ENCODE data around the gene SFI1. TPM values are rescaled to one million over a fixed set of nuclear protein-coding genes. Genes with fewer than 3 reads are reported as not detected.
A peak's percentile ranks its signal among the peaks of the same experiment; 100 is the strongest.

SFI1 gene
- 100 to 1,000 TPM in 4 of 7 donors, 10 to 100 TPM in 3; 78.2 to 110 (median 106) TPM for total RNA-seq
- polyA plus RNA-seq: 10 to 100 TPM; 36.7 to 71.6 (median 68.4) TPM
- long read RNA-seq, donor 1: 0 reads
- long read RNA-seq, donor 2, partial matches to known transcripts: 0 of 1 reads
- long read RNA-seq, donor 2, other reads (novel, unspliced or antisense): 0 of 1 reads

GRCh38 chr22:31496007-31496734 is at the start of gene SFI1:
Gene SFI1 (plus strand): TSS chr22:31496536. CDS start chr22:31508285, 11,749 bp downstream.
- Histone ChIP-seq H3K9me3 (no peaks in the 10 kb centered on the region), H3K27me3 (replicated peaks in 1 of 7) (no peaks in the 10 kb centered on the region), H3K4me1 (peaks cover 13 to 92% (median 43%) of the 10 kb centered on the region in 6 donors), H3K36me3 (peaks cover 0 to 14% (median 0%) of the 10 kb centered on the region in 6 donors), H3K4me3 (peak within 1 kb of the TSS; percentile 81 to 99 (median 91)), H3K27ac (peak within 1 kb of the TSS; percentile 82 to 93 (median 89))
- TF ChIP-seq CTCF (IDR thresholded peaks at IDR 0.05 in 8 of 11, conservative IDR thresholded peaks at IDR 0.05 in 3 of 11) (peak in 8 of 11 experiments; percentile 20 to 69 (median 40)), POLR2A (IDR thresholded peaks at IDR 0.05) (peak in 1 of 3 donors; percentile 48), POLR2AphosphoS5 (IDR thresholded peaks at IDR 0.05) (peak; percentile 86 to 92 (median 92))
- intact Hi-C loops (cut with DNase I; ENCODE audit: low total_unique reads): loop anchor here (10.0 kb wide), 1 partner anchor 139 kb away; no protein-coding TSS in a partner anchor
- DNase-seq: peak; percentile 98
- WGBS, 5 donors: 0 to 1% (median 0%) methylated on average over 34 to 70 of the region's 70 CpGs

- WGBS, 5 donors: 90 to 98% (median 92%) methylated on average over 2 of the region's 2 CpGs
- no peak overlapping the region for H3K4me3 ChIP-seq
- H3K27me3 ChIP-seq (replicated peaks in 1 of 7): no peaks in the 10 kb centered on the region
- intact Hi-C loops (cut with DNase I; ENCODE audit: low total_unique reads): no loop called here
- peaks cover 2 to 90% (median 56%) of the 10 kb centered on the region in 6 donors for H3K36me3 ChIP-seq
- H3K27ac ChIP-seq: no peak overlapping the region
- TF ChIP-seq CTCF (IDR thresholded peaks at IDR 0.05 in 8 of 11, conservative IDR thresholded peaks at IDR 0.05 in 3 of 11) (no peak), POLR2A (IDR thresholded peaks at IDR 0.05) (no peak), POLR2AphosphoS5 (IDR thresholded peaks at IDR 0.05) (no peak)
- no peak for DNase-seq
- H3K4me1 ChIP-seq: peaks cover 0 to 6% (median 0%) of the 10 kb centered on the region in 6 donors
- no peaks in the 10 kb centered on the region for H3K9me3 ChIP-seq
These were observed 49.6 kb upstream of the SFI1 start for GRCh38 chr22:31446767-31447166.

GRCh38 chr22:31447337-31447736 is 49.0 kb upstream of the SFI1 start:
- H3K9me3 ChIP-seq: no peaks in the 10 kb centered on the region
- no peak for DNase-seq
- H3K27me3 ChIP-seq (replicated peaks in 1 of 7): no peaks in the 10 kb centered on the region
- intact Hi-C loops (cut with DNase I; ENCODE audit: low total_unique reads): no loop called here
- peaks cover 2 to 90% (median 54%) of the 10 kb centered on the region in 6 donors for H3K36me3 ChIP-seq
- 95 to 99% (median 98%) methylated on average over 3 of the region's 3 CpGs for WGBS, 5 donors
- no peak for TF ChIP-seq POLR2AphosphoS5 (IDR thresholded peaks at IDR 0.05)
- TF ChIP-seq POLR2A (IDR thresholded peaks at IDR 0.05): no peak
- TF ChIP-seq CTCF (IDR thresholded peaks at IDR 0.05 in 8 of 11, conservative IDR thresholded peaks at IDR 0.05 in 3 of 11): no peak
- peaks cover 0 to 6% (median 0%) of the 10 kb centered on the region in 6 donors for H3K4me1 ChIP-seq
- H3K27ac ChIP-seq: no peak overlapping the region
- no peak overlapping the region for H3K4me3 ChIP-seq

- DNase-seq: no peak
- 94 to 97% (median 95%) methylated on average over 2 of the region's 2 CpGs for WGBS, 5 donors
- Histone ChIP-seq H3K4me1 (peaks cover 0 to 6% (median 0%) of the 10 kb centered on the region in 6 donors), H3K36me3 (peaks cover 2 to 90% (median 55%) of the 10 kb centered on the region in 6 donors), H3K9me3 (no peaks in the 10 kb centered on the region), H3K27me3 (replicated peaks in 1 of 7) (no peaks in the 10 kb centered on the region), H3K27ac (no peak overlapping the region), H3K4me3 (no peak overlapping the region)
- intact Hi-C loops (cut with DNase I; ENCODE audit: low total_unique reads): no loop called here
- TF ChIP-seq CTCF (IDR thresholded peaks at IDR 0.05 in 8 of 11, conservative IDR thresholded peaks at IDR 0.05 in 3 of 11) (no peak), POLR2A (IDR thresholded peaks at IDR 0.05) (no peak), POLR2AphosphoS5 (IDR thresholded peaks at IDR 0.05) (no peak)
These were observed 48.0 kb upstream of the SFI1 start for GRCh38 chr22:31448382-31448781.
